HEK293T (cell line): ENCODE measurements around the gene MTX1.
"Not testable (repeated sequence)": the region's sequence is repeated elsewhere in the genome, so short reads cannot be mapped to it uniquely, and the experiment has no call there.

Experiments used
- CTCF ChIA-PET: fragments of 350-600 bp; formaldehyde crosslinking; extraction: SDS; loops from one replicate; lab custom pipeline; 2021; ENCODE audit warnings: antibody characterized with exemption, inconsistent platforms; lab: Yijun Ruan, JAX
- POLR2A ChIA-PET: fragments of 350-600 bp; formaldehyde crosslinking; extraction: SDS; loops from one replicate; lab custom pipeline; 2020; ENCODE audit warnings: antibody characterized with exemption, inconsistent platforms; lab: Yijun Ruan, JAX
- DNase-seq: peaks from one replicate; pipeline ENCODE4 v3.0.0; 2012; ENCODE audit warnings: mixed read lengths; ENCODE audit errors: extremely low spot score
- ARNT ChIP-seq: fragments of 450-650 bp; IDR thresholded peaks from 2 replicates; pipeline ENCODE4 v1.6.1; 2017; ENCODE audit warnings: mild to moderate bottlenecking
- BHLHE40 ChIP-seq: fragments of 450-650 bp; IDR thresholded peaks from 2 replicates; pipeline ENCODE4 v1.6.1; 2016; ENCODE audit warnings: mild to moderate bottlenecking, moderate library complexity, borderline replicate concordance
- CTBP1 ChIP-seq: fragments of 450-650 bp; IDR thresholded peaks from 2 replicates; pipeline ENCODE4 v1.6.1; 2016; ENCODE audit warnings: borderline replicate concordance
- ELF4 ChIP-seq: fragments of 450-650 bp; IDR thresholded peaks from 2 replicates; pipeline ENCODE4 v1.6.1; 2017; ENCODE audit warnings: antibody characterized with exemption
- FOXA1 ChIP-seq: fragments of 450-650 bp; IDR thresholded peaks from 2 replicates; pipeline ENCODE4 v1.6.1; 2016; ENCODE audit warnings: mild to moderate bottlenecking
- FOXK2 ChIP-seq: fragments of 450-650 bp; IDR thresholded peaks from 2 replicates; pipeline ENCODE4 v1.6.1; 2016; ENCODE audit warnings: mild to moderate bottlenecking
- FOXM1 ChIP-seq: fragments of 450-650 bp; IDR thresholded peaks from 2 replicates; pipeline ENCODE4 v1.6.1; 2017; ENCODE audit warnings: mild to moderate bottlenecking, borderline replicate concordance
- HDGF ChIP-seq: fragments of 450-650 bp; IDR thresholded peaks from 2 replicates; pipeline ENCODE4 v1.6.1; 2017; ENCODE audit warnings: antibody characterized with exemption, borderline replicate concordance
- L3MBTL2 ChIP-seq: fragments of 450-650 bp; conservative IDR thresholded peaks from 2 replicates; pipeline ENCODE4 v1.6.1; 2016; ENCODE audit warnings: mild to moderate bottlenecking
- LEF1 ChIP-seq: fragments of 450-650 bp; IDR thresholded peaks from 2 replicates; pipeline ENCODE4 v1.6.1; 2017; ENCODE audit warnings: mild to moderate bottlenecking, borderline replicate concordance
- NFRKB ChIP-seq: fragments of 450-650 bp; IDR thresholded peaks from 2 replicates; pipeline ENCODE4 v1.6.1; 2016; ENCODE audit warnings: mild to moderate bottlenecking, moderate library complexity
- PKNOX1 ChIP-seq: fragments of 450-650 bp; IDR thresholded peaks from 2 replicates; pipeline ENCODE4 v1.6.1; 2016
- SP1 ChIP-seq: fragments of 450-650 bp; IDR thresholded peaks from 2 replicates; pipeline ENCODE4 v1.6.1; 2017
- SUZ12 ChIP-seq: fragments of 450-650 bp; IDR thresholded peaks from 2 replicates; pipeline ENCODE4 v1.6.1; 2016; ENCODE audit warnings: mild to moderate bottlenecking
- ZNF384 ChIP-seq: fragments of 450-650 bp; IDR thresholded peaks from 2 replicates; pipeline ENCODE4 v1.6.1; 2016

Gene MTX1

GRCh38 chr1:155208541-155209311 is at the start of gene MTX1:
MTX1 (plus strand) TSS chr1:155208695; CDS start chr1:155208805, 110 bp downstream.
- ChIA-PET CTCF (interaction anchor here (2.0 kb wide), 1 partner anchor 36 kb away, joined by 6 read pairs; the partner anchor contains the start of gene KRTCAP2), POLR2A (interaction anchor here (1.0 to 3.7 kb wide), 15 partner anchors 10 to 100 kb away, joined by 3 to 67 read pairs (median 5); partner anchors contain the start of genes CLK2, FDPS, KRTCAP2 and TRIM46)
- DNase-seq = peak; percentile 90
- TF ChIP-seq CTBP1 = no peak
- TF ChIP-seq L3MBTL2 = peak; percentile 67
- 0 out of 2 replicates have a peak, but pooled peaks have one; percentile 2 for TF ChIP-seq FOXM1

GRCh38 chr1:155158991-155159390 is 49.5 kb upstream of the MTX1 start:
- CTCF ChIA-PET = no interaction called here
- TF ChIP-seq SP1 (no peak), LEF1 (no peak)
- peak; percentile 4 for DNase-seq
- POLR2A ChIA-PET = no interaction called here

- POLR2A ChIA-PET = interaction anchor here (0.7 to 1.0 kb wide), 2 partner anchors 28 to 33 kb away, joined by 3 to 4 read pairs; no protein-coding TSS in a partner anchor
- TF ChIP-seq LEF1 (no peak), L3MBTL2 (no peak), HDGF (no peak), FOXK2 (no peak), BHLHE40 (no peak), PKNOX1 (no peak), SUZ12 (no peak), FOXM1 (no peak), ARNT (no peak), SP1 (no peak), FOXA1 (no peak), ZNF384 (no peak), CTBP1 (no peak), NFRKB (no peak)
- CTCF ChIA-PET = no interaction called here
- DNase-seq = peak; percentile 3
These were observed 48.4 kb upstream of the MTX1 start for GRCh38 chr1:155160128-155160527.

GRCh38 chr1:155162631-155163030 is 45.9 kb upstream of the MTX1 start:
- CTCF ChIA-PET = interaction anchor here (0.7 to 1.9 kb wide), 4 partner anchors 10 to 401 kb away, joined by 4 to 8 read pairs (median 5); partner anchors contain the start of gene KRTCAP2
- POLR2A ChIA-PET = interaction anchor here (1.0 kb wide), 1 partner anchor 67 kb away, joined by 3 read pairs; no protein-coding TSS in a partner anchor
- DNase-seq = not testable (repeated sequence)

GRCh38 chr1:155163785-155164184 is 44.7 kb upstream of the MTX1 start:
- ChIA-PET POLR2A (interaction anchor here (0.9 kb wide), 1 partner anchor 9 kb away, joined by 3 read pairs; the partner anchor contains the start of gene KRTCAP2), CTCF (interaction anchor here (1.9 kb wide), 1 partner anchor 9 kb away, joined by 8 read pairs; the partner anchor contains the start of gene KRTCAP2)
- DNase-seq = not testable (repeated sequence)

- DNase-seq, POLR2A ChIA-PET: not testable (repeated sequence)
- CTCF ChIA-PET = interaction anchor here (3.9 kb wide), 1 partner anchor 79 kb away, joined by 23 read pairs; no protein-coding TSS in a partner anchor
These were observed 43.9 kb upstream of the MTX1 start for GRCh38 chr1:155164625-155165024.

GRCh38 chr1:155166051-155166470 is 42.4 kb upstream of the MTX1 start:
- peak; percentile 6 for DNase-seq
- POLR2A ChIA-PET = interaction anchor here (1.0 to 2.5 kb wide), 2 partner anchors 30 to 81 kb away, joined by 3 to 16 read pairs; partner anchors contain the start of gene SLC50A1
- TF ChIP-seq L3MBTL2 = no peak
- TF ChIP-seq ZNF384 = no peak
- TF ChIP-seq PKNOX1 = no peak
- TF ChIP-seq NFRKB = no peak
- no peak for TF ChIP-seq ELF4
- no peak for TF ChIP-seq SUZ12
- TF ChIP-seq ARNT = no peak
- no peak for TF ChIP-seq CTBP1
- no peak for TF ChIP-seq SP1
- no peak for TF ChIP-seq BHLHE40
- CTCF ChIA-PET = interaction anchor here (1.4 to 3.9 kb wide), 3 partner anchors 28 to 80 kb away, joined by 3 to 89 read pairs (median 23); no protein-coding TSS in a partner anchor
